Panc1 (cell line): ENCODE results near the gene UBE2K.

ENCODE experiments used
- SIN3A ChIP-seq: IDR thresholded peaks from 2 replicates; pipeline ENCODE4 v1.6.1; 2012; ENCODE audit warnings: low read depth, mild to moderate bottlenecking, low read length, moderate library complexity, borderline replicate concordance; ENCODE audit not compliant: insufficient read depth
- TF ChIP-seq, protein P1 (sequence below): fragments of 450-650 bp; IDR thresholded peaks from 2 replicates; pipeline ENCODE4 v1.5.1; 2017; ENCODE audit warnings: mild to moderate bottlenecking

DNA sequence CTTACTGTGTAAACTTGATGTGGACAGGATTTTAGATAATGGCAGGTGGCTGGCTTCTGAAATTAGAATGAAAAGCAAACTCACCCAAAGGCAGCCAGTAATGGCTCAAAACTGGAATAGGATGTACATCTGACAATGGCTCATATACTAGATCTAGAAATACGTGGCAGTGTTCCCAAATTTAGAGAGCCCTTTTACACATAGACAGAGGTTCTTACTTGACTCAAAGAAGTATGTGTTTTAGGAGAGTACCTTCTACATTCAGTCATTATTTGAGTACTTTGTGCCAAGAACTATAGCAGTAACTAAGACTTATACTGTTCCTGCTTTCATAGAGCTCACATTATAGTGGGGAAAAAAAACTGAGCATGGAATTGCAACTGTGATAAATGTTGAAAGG, 48.0 kb downstream of the UBE2K start:
- no peak for TF ChIP-seq SIN3A
- TF ChIP-seq, protein P1, sequence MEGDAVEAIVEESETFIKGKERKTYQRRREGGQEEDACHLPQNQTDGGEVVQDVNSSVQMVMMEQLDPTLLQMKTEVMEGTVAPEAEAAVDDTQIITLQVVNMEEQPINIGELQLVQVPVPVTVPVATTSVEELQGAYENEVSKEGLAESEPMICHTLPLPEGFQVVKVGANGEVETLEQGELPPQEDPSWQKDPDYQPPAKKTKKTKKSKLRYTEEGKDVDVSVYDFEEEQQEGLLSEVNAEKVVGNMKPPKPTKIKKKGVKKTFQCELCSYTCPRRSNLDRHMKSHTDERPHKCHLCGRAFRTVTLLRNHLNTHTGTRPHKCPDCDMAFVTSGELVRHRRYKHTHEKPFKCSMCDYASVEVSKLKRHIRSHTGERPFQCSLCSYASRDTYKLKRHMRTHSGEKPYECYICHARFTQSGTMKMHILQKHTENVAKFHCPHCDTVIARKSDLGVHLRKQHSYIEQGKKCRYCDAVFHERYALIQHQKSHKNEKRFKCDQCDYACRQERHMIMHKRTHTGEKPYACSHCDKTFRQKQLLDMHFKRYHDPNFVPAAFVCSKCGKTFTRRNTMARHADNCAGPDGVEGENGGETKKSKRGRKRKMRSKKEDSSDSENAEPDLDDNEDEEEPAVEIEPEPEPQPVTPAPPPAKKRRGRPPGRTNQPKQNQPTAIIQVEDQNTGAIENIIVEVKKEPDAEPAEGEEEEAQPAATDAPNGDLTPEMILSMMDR, result no peak
